GM12873 (cell line): ENCODE results near the gene FRMD4A.

Experiments
- CTCF ChIP-seq: IDR thresholded peaks from 2 replicates; pipeline ENCODE4 v1.5.1; 2012; ENCODE audit warnings: low read depth, mild to moderate bottlenecking, moderate library complexity, low read length, control low read depth; ENCODE audit not compliant: insufficient read depth; ENCODE audit errors: missing control alignments

Gene FRMD4A

GRCh38 chr10:14063531-14064285, 267.0 kb downstream of the FRMD4A start:
- no peak for TF ChIP-seq CTCF

GRCh38 chr10:14062528-14063260, 268.0 kb downstream of the FRMD4A start:
- TF ChIP-seq CTCF = no peak

- TF ChIP-seq CTCF = no peak
Measured at GRCh38 chr10:14060320-14061070, 270.2 kb downstream of the FRMD4A start.

- TF ChIP-seq CTCF = no peak
Measured at GRCh38 chr10:14056610-14057332, 274.0 kb downstream of the FRMD4A start.

GRCh38 chr10:14052931-14053330, 277.8 kb downstream of the FRMD4A start:
- TF ChIP-seq CTCF = no peak

- no peak for TF ChIP-seq CTCF
Measured at GRCh38 chr10:14050598-14050997, 280.1 kb downstream of the FRMD4A start.
